B cell (primary cell): ENCODE results near the gene TICAM1. TPM values are rescaled to one million over a fixed set of nuclear protein-coding genes. Genes with fewer than 3 reads are reported as not detected.

ENCODE experiments used
- polyA plus RNA-seq: library from polyadenylated mRNA; depleted of rRNA; stranded (reverse); fragments of >200 nt; gene quantifications from 2 replicates; pipeline ENCODE4 v1.2.3, GENCODE V29; 2012
- small RNA-seq: library from RNA; depleted of rRNA; stranded (forward); fragments of <200 nt; gene quantifications from one replicate; pipeline ENCODE3, GENCODE V24; 2012; ENCODE audit warnings: low replicate concordance, low read depth; ENCODE audit not compliant: insufficient read length
- total RNA-seq, 2 donors: library from RNA; stranded (reverse); fragments of 120-200 nt in 1 of 2; gene quantifications; 1 replicate in 1 of 2; 2 replicates in 1 of 2; pipeline versions ENCODE4 v1.2.3 to v1.2.4, GENCODE V29; 2013 to 2022

The TICAM1 gene
- total and polyA plus RNA-seq, 2 donors (not counting 1 experiment from before 2014, with no cell fraction given) = 12.7 to 19.7 TPM

Small RNA genes within 50 kb of the gene (small RNA-seq; reads per million reads assigned to genes)
- not detected for gene MIR7-3

Other genes with a start within 250 kb of the TICAM1 start
- 20.9 and 21.7 TPM in 2 replicates for gene TNFAIP8L1, start 192.2 kb downstream of the TICAM1 start, total RNA-seq
- 6.4 and 9.1 TPM in 2 replicates for gene TNFAIP8L1, start 192.2 kb downstream of the TICAM1 start, polyA plus RNA-seq
- 18.1 and 21.2 TPM in 2 replicates for gene MYDGF, start 161.4 kb downstream of the TICAM1 start, total RNA-seq
- 29.9 and 42.3 TPM in 2 replicates for gene MYDGF, start 161.4 kb downstream of the TICAM1 start, polyA plus RNA-seq
- 109 and 115 TPM in 2 replicates for gene DPP9, start 107.9 kb downstream of the TICAM1 start, total RNA-seq
- gene DPP9, start 107.9 kb downstream of the TICAM1 start, polyA plus RNA-seq = 40.4 and 47.3 TPM in 2 replicates
- 18.2 and 18.7 TPM in 2 replicates for gene FEM1A, start 40.0 kb downstream of the TICAM1 start, total RNA-seq
- gene FEM1A, start 40.0 kb downstream of the TICAM1 start, polyA plus RNA-seq = 5.1 and 5.8 TPM in 2 replicates
- gene PLIN3, start 36.0 kb upstream of the TICAM1 start, total RNA-seq = 26.5 and 34.3 TPM in 2 replicates
- gene PLIN3, start 36.0 kb upstream of the TICAM1 start, polyA plus RNA-seq = 25.4 and 27.6 TPM in 2 replicates
- 10.2 and 13.0 TPM in 2 replicates for gene ARRDC5, start 71.2 kb upstream of the TICAM1 start, total RNA-seq
- gene ARRDC5, start 71.2 kb upstream of the TICAM1 start, polyA plus RNA-seq = 10.7 and 13.2 TPM in 2 replicates
- gene UHRF1, start 77.8 kb upstream of the TICAM1 start, total RNA-seq = 0.29 and 0.32 TPM in 2 replicates
- gene UHRF1, start 77.8 kb upstream of the TICAM1 start, polyA plus RNA-seq = 0.53 and 0.55 TPM in 2 replicates
- 202 and 205 TPM in 2 replicates for gene KDM4B, start 137.4 kb upstream of the TICAM1 start, total RNA-seq
- gene KDM4B, start 137.4 kb upstream of the TICAM1 start, polyA plus RNA-seq = 61.7 and 75.5 TPM in 2 replicates